Suprapubic skin (tissue), 4 donors: ENCODE results near the gene THSD7A. TPM values are rescaled to one million over a fixed set of nuclear protein-coding genes. Genes with fewer than 3 reads are reported as not detected.

Experiments used
- DNase-seq, 2 donors: peaks; one replicate each; pipeline ENCODE4 v3.0.0-alpha.2; 2019; ENCODE audit warnings: low spot score in 2 of 2
- H3K27ac ChIP-seq: fragments of 200-600 bp; sonication (generic); one replicate; pipeline ENCODE4 v1.5.1; 2019
- H3K27me3 ChIP-seq: fragments of 200-600 bp; sonication (generic); one replicate; pipeline ENCODE4 v1.5.1; 2019
- H3K36me3 ChIP-seq: fragments of 200-600 bp; sonication (generic); one replicate; pipeline ENCODE4 v1.5.1; 2019
- H3K4me1 ChIP-seq: fragments of 200-600 bp; sonication (generic); one replicate; pipeline ENCODE4 v1.5.1; 2019
- H3K4me3 ChIP-seq: fragments of 200-600 bp; sonication (generic); one replicate; pipeline ENCODE4 v1.5.1; 2019; ENCODE audit warnings: mild to moderate bottlenecking
- H3K9me3 ChIP-seq: fragments of 200-600 bp; sonication (generic); one replicate; pipeline ENCODE4 v1.5.1; 2019
- EP300 ChIP-seq: sonication (generic); formaldehyde crosslinking; IDR thresholded peaks from one replicate; pipeline ENCODE4 v1.6.1; 2017; ENCODE audit warnings: antibody characterized with exemption
- POLR2A ChIP-seq, 2 donors: fragments of 450-650 bp; IDR thresholded peaks; one replicate each; pipeline ENCODE4 v1.6.1; 2017; ENCODE audit warnings: antibody characterized with exemption in 2 of 2, mild to moderate bottlenecking in 2 of 2, moderate library complexity in 2 of 2
- POLR2AphosphoS5 ChIP-seq, 3 donors: sonication (generic); formaldehyde crosslinking; IDR thresholded peaks; one replicate each; pipeline ENCODE4 v1.6.1; 2017; ENCODE audit warnings: antibody characterized with exemption in 3 of 3
- WGBS: methylation state at CpG from one replicate; pipeline ENCODE4 v1.1.5; 2018; 5-methylcytosine and 5-hydroxymethylcytosine counted together
- total RNA-seq, 4 donors: library from RNA; depleted of rRNA; stranded (reverse); fragments of >200 nt; gene quantifications; one replicate each; pipeline ENCODE4 v1.1.0, GENCODE V29; 2016
- TF ChIP-seq, protein P1 (sequence below), 2 donors: fragments of 200-600 bp in 1 of 2; fragments of 450-650 bp in 1 of 2; sonication (generic) in 1 of 2; IDR thresholded peaks; one replicate each; pipeline ENCODE4 v1.5.1; 2016 to 2019; ENCODE audit warnings: antibody characterized with exemption in 2 of 2, mild to moderate bottlenecking in 1 of 2, moderate library complexity in 1 of 2

THSD7A gene
- total RNA-seq, 4 donors from 2014 or later, result 0.42 to 5.4 (median 1.2) TPM

DNA sequence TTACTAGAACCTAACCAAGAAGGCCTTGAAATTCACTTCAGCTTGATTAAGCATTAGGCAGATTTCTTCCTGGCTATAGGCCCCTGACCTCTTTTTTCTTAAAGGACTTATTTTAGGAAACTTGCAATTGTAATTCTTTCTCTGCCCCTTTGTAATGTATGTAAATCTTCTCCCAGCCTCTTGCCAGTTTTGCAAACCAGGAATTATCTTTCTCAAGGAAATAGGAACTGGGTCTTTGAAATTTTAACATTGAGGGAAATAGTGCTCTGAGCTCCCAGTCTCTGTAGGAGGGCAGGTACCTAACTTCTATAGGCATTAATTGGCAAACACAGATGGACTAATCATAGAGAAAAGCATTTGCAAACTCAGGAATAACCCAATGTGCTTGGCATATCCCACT is 342.7 kb downstream of the THSD7A start:
- no peaks in the 10 kb centered on the region for H3K9me3 ChIP-seq
- no peak overlapping the region for H3K27ac ChIP-seq
- no peak for TF ChIP-seq EP300
- TF ChIP-seq, protein P1, sequence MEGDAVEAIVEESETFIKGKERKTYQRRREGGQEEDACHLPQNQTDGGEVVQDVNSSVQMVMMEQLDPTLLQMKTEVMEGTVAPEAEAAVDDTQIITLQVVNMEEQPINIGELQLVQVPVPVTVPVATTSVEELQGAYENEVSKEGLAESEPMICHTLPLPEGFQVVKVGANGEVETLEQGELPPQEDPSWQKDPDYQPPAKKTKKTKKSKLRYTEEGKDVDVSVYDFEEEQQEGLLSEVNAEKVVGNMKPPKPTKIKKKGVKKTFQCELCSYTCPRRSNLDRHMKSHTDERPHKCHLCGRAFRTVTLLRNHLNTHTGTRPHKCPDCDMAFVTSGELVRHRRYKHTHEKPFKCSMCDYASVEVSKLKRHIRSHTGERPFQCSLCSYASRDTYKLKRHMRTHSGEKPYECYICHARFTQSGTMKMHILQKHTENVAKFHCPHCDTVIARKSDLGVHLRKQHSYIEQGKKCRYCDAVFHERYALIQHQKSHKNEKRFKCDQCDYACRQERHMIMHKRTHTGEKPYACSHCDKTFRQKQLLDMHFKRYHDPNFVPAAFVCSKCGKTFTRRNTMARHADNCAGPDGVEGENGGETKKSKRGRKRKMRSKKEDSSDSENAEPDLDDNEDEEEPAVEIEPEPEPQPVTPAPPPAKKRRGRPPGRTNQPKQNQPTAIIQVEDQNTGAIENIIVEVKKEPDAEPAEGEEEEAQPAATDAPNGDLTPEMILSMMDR (IDR thresholded peaks at IDR 0.05), result no peak
- TF ChIP-seq POLR2A (IDR thresholded peaks at IDR 0.05), result no peak
- no peak for TF ChIP-seq POLR2AphosphoS5 (IDR thresholded peaks at IDR 0.05)
- H3K36me3 ChIP-seq, result no peaks in the 10 kb centered on the region
- H3K4me3 ChIP-seq, result no peak overlapping the region
- no peaks in the 10 kb centered on the region for H3K27me3 ChIP-seq
- no peak for DNase-seq
- no peaks in the 10 kb centered on the region for H3K4me1 ChIP-seq

GRCh38 chr7:11486271-11486670 is 345.7 kb downstream of the THSD7A start:
- Histone ChIP-seq H3K27me3 (no peaks in the 10 kb centered on the region), H3K4me1 (no peaks in the 10 kb centered on the region), H3K36me3 (no peaks in the 10 kb centered on the region), H3K4me3 (no peak overlapping the region), H3K9me3 (no peaks in the 10 kb centered on the region), H3K27ac (no peak overlapping the region)
- TF ChIP-seq, protein P1 (IDR thresholded peaks at IDR 0.05), result no peak
- no peak for TF ChIP-seq EP300
- no peak for TF ChIP-seq POLR2A (IDR thresholded peaks at IDR 0.05)
- TF ChIP-seq POLR2AphosphoS5 (IDR thresholded peaks at IDR 0.05), result no peak
- WGBS, result 40% methylated on average over 2 of the region's 2 CpGs
- no peak for DNase-seq

- TF ChIP-seq POLR2A (IDR thresholded peaks at IDR 0.05) (no peak), EP300 (no peak), POLR2AphosphoS5 (IDR thresholded peaks at IDR 0.05) (no peak)
- TF ChIP-seq, protein P1 (IDR thresholded peaks at IDR 0.05), result no peak
- Histone ChIP-seq H3K36me3 (no peaks in the 10 kb centered on the region), H3K9me3 (no peaks in the 10 kb centered on the region), H3K4me3 (no peak overlapping the region), H3K27ac (no peak overlapping the region), H3K27me3 (no peaks in the 10 kb centered on the region), H3K4me1 (no peaks in the 10 kb centered on the region)
- DNase-seq, result no peak
Measured at GRCh38 chr7:11485636-11486035, 346.4 kb downstream of the THSD7A start.

DNA sequence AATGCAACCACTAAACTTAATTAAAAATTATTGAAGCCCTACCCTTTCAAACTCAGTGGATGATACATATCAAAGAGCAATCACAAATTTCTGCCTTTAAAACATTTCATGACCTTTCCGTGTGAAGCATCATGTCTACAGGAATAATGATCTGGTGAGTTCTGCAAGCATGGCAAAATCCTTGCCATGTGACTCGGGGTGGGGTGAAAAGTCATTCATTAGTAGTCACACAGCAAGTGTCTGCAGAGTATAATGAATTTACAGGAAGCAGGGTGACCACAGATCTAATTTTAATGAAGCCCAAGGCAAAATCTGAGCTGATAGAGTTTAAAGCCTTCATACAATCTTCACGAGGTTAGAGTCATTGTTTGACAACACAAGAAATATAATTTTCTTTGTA is 351.9 kb downstream of the THSD7A start:
- Histone ChIP-seq H3K36me3 (no peaks in the 10 kb centered on the region), H3K27ac (no peak overlapping the region), H3K4me3 (no peak overlapping the region), H3K4me1 (no peaks in the 10 kb centered on the region), H3K9me3 (no peaks in the 10 kb centered on the region), H3K27me3 (no peaks in the 10 kb centered on the region)
- TF ChIP-seq, protein P1 (IDR thresholded peaks at IDR 0.05), result no peak
- TF ChIP-seq POLR2A (IDR thresholded peaks at IDR 0.05) (no peak), POLR2AphosphoS5 (IDR thresholded peaks at IDR 0.05) (no peak), EP300 (no peak)
- 79% methylated on average over 3 of the region's 3 CpGs for WGBS
- no peak for DNase-seq

DNA sequence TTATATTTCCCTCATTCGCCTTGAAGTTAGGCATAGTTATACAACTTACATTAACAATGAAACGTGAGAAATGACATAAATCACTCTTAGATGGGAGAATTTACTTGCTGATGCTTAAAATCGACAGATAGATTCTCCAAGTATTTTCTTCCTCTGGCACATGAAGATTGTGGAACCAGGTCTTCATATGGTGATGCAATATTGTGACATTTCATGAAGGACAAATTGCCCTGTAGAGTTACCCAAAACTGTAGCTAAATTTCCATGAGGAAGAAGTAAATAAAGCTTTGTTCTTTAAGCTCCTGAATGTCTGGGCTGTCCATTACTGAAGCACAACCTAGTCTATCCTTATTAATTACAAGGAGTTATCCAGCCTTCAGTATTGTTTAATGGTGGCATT is 353.1 kb downstream of the THSD7A start:
- 81% methylated on average over 3 of the region's 3 CpGs for WGBS
- H3K9me3 ChIP-seq, result no peaks in the 10 kb centered on the region
- H3K36me3 ChIP-seq, result no peaks in the 10 kb centered on the region
- H3K27ac ChIP-seq, result no peak overlapping the region
- H3K4me1 ChIP-seq, result no peaks in the 10 kb centered on the region
- no peak overlapping the region for H3K4me3 ChIP-seq
- no peaks in the 10 kb centered on the region for H3K27me3 ChIP-seq
- DNase-seq, result no peak
- TF ChIP-seq POLR2A (IDR thresholded peaks at IDR 0.05), result no peak
- no peak for TF ChIP-seq POLR2AphosphoS5 (IDR thresholded peaks at IDR 0.05)
- no peak for TF ChIP-seq EP300
- TF ChIP-seq, protein P1 (IDR thresholded peaks at IDR 0.05), result no peak
